M059J (cell line): Measurements from ENCODE around the gene NET1. TPM values are rescaled to one million over a fixed set of nuclear protein-coding genes. Genes with fewer than 3 reads are reported as not detected.
A peak's percentile ranks its signal among the peaks of the same experiment; 100 is the strongest.
"Not testable (repeated sequence)": the region's sequence is repeated elsewhere in the genome, so short reads cannot be mapped to it uniquely, and the experiment has no call there.

Source experiments
- DNase-seq: peaks from one replicate; pipeline ENCODE4 v3.0.0-alpha.2; 2012; ENCODE audit warnings: low read depth
- total RNA-seq: library from RNA; depleted of rRNA; stranded (reverse); fragments of >200 nt; shearing (Covaris generic); gene quantifications from 2 replicates; pipeline ENCODE4 v1.2.3, GENCODE V29; 2014; rRNA removed

The NET1 gene, protein sequence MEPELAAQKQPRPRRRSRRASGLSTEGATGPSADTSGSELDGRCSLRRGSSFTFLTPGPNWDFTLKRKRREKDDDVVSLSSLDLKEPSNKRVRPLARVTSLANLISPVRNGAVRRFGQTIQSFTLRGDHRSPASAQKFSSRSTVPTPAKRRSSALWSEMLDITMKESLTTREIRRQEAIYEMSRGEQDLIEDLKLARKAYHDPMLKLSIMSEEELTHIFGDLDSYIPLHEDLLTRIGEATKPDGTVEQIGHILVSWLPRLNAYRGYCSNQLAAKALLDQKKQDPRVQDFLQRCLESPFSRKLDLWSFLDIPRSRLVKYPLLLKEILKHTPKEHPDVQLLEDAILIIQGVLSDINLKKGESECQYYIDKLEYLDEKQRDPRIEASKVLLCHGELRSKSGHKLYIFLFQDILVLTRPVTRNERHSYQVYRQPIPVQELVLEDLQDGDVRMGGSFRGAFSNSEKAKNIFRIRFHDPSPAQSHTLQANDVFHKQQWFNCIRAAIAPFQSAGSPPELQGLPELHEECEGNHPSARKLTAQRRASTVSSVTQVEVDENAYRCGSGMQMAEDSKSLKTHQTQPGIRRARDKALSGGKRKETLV
- 11.4 and 16.3 TPM in 2 replicates for total RNA-seq

DNA sequence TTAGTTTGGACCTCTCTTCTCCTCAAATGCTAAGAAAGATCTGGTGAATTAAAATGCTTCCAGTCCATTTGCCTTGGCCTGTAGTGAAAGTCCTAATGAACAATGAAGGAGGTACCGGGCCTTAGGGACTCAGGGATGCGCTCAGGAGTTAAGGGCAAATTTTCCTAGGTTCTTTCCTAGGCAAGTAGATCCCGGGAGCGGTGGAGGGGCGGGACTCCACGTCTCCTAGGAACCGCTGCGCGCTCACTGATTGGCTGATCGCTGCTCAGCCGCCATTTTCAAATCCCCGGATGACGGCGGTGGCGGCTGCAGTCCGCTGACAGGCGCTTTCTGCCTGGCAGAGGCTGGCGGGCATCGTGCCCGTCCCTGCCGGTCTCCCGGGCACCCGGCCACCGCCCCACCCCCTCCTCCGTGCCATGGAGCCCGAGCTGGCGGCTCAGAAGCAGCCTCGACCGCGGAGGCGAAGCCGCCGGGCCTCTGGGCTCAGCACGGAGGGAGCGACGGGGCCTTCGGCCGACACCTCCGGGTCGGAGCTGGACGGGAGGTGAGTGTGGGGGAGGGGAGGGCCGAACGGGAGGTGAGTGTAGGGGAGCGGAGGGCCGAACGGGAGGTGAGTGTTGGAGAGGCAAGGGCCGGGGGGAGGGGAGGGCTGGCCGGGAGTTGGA lies at the start of gene NET1:
TSS of gene NET1 (plus strand) at position 281 of the 665 bp plus-strand sequence. CDS start at position 417, 136 bp downstream.
- DNase-seq: peak; percentile 71

DNA sequence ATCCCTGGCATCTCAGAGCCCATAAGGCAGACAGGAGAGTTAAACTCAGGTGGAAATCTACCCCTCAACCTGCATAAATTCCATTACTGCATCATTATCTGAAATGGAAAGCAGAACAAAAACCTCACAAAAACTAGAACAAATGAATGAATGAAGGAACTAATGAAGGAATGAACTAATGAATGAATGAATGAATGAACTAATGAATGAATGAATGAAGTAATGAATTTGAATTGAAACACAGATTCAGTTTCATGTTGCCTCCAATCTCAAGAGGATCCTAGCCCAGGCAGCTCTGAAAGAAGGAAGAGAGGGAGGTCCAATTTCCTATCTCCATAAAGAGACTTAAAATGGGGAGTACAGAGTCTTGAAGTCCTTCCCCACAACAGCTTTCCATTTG lies 49.5 kb upstream of the NET1 start:
- no peak for DNase-seq

DNA sequence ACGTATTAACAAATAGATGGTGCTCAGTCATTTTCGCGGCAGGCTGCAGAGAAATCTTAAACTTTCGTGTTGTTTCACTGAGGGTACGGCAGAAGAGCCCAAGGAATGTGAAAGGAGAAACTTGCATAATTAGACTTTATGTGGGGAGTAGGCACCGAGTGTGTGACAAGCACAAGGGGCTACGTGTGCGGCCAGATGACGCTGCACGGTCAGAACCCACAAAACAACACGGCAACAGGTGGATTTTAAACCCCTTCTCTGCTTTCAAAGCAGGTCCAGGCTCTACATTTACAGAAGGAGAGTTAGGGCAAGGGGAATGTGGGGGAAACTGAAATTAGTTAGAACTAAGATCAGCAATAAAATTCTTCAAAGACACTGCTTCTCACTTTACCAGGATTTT lies 48.0 kb upstream of the NET1 start:
- DNase-seq: no peak

DNA sequence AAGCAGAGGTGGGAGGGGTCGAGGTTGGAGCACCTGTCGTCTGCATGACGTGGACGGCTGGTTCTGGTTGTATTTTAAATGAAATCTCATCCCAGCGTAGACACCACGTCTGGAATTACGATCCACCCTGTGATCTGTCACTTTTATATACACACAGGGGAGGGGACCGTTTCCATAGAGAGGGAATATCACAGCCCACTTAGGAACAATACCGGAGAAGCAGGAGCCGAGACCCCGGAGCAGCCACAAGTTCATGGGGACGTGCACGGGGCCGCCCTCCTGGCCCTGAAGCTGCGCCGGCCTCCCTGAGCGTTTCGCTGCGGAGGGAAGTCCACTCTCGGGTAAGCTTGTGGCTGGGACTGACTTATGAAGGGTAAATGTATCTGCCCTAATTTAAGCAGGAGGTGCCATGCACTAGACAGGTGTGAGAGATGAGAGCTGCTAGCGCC lies 47.4 kb upstream of the NET1 start, which contains the start of gene UCN3:
TSS of gene UCN3 (plus strand) at position 77 of the 449 bp plus-strand sequence. CDS start 8,755 bp downstream, outside the sequence.
- DNase-seq: no peak

DNA sequence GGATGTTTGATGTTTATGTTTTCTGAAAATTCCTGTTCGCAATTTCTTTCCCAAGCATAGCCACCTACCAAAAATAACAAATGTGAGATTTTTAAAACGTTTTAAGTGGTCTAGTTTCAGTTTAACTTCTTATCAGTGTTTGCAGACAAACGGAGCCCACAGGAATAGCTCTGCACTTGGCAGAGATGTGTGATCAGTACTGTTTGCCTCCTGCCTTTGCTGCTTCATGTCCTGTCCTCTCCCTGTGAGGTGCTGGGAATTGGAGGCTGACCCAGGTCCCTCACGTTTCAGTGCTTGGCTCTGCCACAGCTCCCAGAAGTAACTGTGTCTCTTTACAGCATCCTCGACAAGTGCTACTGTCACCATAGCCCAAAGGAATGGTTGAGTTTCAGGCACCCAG lies 46.4 kb upstream of the NET1 start:
- DNase-seq: no peak

DNA sequence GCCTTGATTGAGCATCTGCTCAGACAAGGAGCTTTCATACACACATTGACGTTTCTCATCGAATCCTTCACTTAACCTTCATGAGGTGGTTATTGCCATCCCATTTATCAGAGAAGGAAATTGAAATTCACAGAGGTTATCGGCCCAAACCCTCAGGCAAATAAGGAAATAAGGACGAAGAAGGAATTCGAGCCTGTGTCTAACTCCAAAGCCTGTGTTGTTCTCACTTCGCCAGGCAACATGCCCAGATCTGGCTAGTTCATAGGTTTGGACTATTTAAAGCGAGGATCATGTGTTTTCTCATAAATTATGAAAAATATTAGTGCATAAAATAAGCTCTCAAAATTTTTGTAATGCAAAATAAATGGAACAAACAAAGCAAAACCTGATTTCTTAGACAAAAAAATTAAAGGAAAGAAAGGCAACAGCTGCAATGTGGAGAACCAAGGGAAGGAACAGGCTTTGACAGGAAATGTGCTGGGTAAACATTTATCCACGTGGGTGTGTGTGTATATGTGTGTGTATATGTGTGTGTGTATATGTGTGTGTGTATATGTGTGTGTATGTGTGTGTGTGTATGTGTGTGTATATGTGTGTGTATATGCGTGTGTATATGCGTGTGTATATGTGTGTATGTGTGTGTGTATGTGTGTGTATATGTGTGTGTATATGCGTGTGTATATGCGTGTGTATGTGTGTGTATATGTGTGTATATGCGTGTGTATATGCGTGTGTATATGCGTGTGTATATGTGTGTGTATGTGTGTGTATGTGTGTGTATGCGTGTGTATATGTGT lies 42.8 kb upstream of the NET1 start:
- DNase-seq: no peak

DNA sequence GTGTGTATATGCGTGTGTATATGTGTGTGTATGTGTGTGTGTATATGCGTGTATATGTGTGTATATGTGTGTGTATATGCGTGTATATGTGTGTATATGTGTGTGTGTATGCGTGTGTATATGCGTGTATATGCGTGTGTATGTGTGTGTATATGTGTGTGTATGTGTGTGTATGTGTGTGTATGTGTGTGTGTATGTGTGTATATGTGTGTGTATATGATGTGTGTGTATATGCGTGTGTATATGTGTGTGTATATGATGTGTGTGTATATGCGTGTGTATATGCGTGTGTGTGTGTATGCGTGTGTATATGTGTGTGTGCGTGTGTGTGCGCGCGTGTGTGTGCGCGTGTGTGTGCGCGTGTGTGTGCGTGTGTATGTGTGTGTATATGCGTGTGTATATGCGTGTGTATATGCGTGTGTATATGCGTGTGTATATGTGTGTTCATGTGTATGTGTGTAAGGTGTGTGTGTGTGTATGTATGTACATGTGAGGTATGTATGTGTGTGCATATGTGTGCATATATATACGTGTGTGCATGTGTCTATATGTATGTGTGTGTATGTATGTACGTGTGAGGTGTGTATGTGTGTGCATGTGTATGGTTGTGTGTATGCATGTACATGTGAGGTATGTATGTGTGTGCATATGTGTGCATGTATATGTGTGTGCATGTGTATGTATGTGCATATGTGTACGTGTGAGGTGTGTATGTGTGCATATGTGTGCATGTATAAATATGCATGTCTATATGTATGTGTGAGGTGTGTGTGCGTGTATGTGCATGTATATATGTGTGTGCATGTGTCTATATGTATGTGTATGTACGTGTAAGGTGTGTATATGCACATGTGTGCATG lies 41.6 kb upstream of the NET1 start:
- DNase-seq: no peak

DNA sequence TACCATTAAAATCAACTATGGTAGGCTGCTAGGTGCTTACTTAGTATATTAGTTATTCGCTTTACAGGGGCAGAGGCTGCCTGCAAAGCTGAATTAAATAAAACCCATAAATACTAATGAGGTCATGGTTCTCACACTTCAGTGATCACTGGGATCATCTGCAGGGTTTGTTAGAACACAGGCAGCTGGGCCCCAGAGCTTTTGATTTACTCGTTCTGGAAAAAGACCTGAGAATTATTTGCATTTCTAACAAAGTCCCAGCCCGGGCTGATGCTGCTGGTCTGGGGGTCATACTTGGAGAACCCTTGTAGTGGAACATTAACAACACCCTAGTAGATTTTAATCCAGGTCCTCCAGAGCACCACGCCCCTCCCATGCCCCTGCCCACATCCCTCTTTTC lies 39.0 kb upstream of the NET1 start:
- DNase-seq: no peak

DNA sequence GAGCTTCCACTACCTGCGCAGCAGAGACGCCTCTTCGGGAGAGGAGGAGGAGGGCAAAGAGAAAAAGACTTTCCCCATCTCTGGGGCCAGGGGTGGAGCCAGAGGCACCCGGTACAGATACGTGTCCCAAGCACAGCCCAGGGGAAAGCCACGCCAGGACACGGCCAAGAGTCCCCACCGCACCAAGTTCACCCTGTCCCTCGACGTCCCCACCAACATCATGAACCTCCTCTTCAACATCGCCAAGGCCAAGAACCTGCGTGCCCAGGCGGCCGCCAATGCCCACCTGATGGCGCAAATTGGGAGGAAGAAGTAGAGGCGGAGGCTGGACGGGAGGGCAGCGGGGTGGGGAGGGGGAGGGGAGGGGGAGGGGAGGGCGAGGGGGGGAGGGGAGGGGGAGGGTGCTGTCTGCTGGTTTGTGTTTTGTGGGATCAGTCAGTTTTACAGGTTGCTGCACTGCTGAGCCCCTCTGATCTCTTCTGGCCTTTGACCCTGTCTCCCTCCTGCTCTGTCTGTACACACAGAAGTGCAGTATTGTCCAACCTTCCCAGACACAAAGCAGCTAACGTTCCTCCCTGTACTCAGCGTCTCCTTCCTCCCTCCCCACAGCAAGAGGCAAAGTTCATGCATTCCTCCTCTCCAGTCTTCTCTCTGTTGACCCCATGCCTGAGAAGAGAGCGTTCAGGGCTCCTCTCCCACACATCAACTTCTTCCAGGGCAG lies 38.3 kb upstream of the NET1 start:
- no peak for DNase-seq

DNA sequence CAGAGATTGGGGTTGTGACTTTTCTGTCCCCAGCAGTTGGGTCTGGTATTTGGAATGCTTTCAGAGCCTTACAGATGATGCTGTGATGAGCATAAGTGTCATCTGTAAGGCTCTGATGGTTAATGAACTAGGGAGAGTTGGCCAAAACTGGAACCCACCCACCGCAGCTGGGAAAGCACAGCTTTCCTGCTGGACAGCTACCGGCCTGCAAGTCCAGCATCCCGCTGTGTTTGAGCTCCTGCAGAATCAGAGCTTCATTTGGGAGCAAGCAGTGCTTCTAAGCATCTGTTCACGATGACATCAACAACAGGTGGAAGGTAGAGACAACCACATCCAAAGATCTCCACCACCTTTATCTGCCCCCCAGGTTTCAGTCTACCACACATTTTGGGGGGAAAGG lies 35.9 kb upstream of the NET1 start:
- no peak for DNase-seq

DNA sequence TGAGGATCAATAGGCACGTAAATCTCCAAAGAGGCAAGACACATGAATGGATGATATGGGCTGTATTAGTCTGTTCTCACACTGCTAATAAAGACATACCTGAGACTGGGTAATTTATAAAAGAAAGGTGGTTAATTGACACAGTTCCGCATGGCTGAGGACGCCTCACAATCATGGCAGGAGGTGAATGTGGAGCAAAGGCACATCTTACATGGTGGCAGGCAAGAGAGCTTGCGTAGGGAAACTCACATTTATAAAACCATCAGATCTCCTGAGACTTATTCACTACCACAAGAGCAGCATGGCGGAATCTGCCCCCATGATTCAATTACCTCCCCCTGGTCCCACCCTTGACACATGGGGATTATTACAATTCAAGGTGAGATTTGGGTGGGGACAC lies 33.2 kb upstream of the NET1 start:
- DNase-seq: not testable (repeated sequence)

DNA sequence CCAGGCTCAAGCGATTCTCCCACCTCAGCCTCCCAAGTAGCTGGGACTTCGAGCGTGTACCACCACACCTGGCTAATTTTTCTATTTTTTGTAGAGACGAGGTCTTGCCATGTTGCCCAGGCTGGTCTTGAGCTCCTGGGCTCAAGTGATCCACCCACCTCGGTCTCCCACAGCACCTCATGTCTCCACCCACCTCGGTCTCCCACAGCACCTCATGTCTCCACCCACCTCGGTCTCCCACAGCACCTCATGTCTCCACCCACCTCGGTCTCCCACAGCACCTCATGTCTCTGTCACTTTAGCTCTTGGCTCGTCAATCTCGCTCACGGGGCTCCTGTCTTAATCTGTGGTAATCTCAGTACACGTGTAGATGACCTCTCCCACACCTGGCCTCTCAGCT lies 32.0 kb upstream of the NET1 start:
- DNase-seq: not testable (repeated sequence)

DNA sequence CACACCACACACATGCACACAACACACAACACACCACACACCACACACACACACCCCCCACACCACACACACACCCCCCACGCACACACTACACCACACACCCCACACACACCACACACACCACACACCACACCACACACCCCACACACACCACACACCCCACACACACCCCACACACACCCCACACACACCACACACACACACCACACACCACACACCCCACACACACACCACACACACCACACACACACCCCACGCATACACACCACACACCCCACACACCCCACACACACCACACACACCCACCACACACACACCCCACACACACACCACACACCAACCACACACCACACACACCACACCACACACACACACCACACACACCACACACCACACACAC lies 31.2 kb upstream of the NET1 start:
- no peak for DNase-seq

DNA sequence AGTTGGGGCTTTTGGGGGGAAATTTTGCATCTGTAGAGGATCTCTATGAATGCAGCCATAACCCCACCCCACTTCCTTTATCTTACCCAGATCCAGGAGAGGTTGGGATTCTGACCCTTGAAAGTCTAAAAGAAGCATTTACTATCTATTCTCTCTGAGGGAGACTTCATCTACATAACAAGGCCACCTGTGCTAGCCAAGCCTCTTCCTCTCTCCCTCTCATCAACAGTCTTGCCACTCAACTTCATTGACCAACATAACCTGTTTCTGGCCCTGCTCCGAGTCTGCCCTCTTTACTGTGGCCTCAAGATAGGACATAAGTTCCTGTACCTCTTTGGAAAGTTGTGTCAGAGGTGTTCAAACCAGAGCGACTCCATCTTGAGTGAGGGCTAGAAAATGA lies 27.1 kb upstream of the NET1 start:
- no peak for DNase-seq

DNA sequence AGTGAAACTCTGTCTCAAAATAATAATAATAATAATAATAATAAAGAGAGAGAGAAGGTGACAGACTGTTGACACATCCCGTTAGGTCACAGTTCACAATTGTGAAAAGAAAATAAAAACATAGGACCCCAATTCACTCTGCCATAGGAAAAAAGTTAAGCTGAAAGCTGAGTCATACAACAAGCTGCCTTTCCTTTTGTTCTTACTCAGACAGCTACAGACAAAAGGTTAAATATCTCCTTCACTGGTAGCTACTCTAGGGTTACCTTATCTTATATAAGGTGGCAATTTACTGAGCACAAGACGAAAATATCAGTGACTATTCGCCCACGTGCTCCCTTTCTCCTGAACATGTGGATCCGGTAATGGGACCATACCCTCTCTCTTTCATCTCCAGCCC lies 25.2 kb upstream of the NET1 start:
- DNase-seq: no peak

DNA sequence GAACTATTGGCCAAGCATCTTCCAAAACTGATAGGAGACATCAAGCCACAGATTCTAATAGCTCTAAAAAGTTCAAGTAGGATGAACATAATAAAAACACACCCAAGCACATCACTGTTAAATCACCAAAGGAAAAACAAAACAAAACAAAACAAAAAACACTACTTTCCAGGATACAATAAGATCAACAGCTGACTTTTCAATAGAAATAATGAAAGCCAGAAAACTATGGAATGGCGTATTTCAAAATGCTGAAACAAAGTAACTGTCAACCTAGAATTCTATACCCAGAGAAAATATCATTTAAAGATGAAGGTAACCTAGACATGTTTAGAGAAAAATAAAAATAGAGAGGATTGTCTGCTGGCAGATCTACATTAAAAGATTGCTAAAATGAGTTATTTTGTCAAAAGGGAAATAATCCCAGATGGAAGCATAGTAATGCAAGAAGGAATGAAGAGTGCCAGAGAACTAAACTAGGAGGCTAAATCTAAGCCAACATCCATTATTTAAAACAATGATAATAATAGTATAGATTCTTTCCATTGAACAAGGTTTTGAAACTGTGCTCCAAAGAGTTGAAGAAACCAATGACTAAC lies 21.7 kb upstream of the NET1 start:
- no peak for DNase-seq

DNA sequence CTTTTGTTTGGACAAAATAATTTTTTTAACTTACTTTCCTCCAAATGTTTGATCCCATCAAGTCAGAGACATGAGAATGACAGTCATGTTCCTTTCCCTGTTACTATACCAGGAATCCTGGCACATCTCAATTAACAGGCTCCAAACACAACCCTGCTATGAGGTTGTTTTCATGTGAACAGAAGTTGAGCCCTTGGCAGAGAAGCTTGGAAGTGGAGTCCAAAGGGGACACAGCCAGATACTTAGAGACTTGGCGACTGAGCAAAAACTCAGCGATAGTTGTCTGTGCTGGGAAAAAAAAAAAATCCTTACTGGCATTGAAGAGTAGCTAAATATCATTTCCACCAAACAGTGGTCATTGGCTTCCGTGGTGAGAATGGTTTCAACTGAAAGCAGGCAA lies 20.6 kb upstream of the NET1 start:
- no peak for DNase-seq

DNA sequence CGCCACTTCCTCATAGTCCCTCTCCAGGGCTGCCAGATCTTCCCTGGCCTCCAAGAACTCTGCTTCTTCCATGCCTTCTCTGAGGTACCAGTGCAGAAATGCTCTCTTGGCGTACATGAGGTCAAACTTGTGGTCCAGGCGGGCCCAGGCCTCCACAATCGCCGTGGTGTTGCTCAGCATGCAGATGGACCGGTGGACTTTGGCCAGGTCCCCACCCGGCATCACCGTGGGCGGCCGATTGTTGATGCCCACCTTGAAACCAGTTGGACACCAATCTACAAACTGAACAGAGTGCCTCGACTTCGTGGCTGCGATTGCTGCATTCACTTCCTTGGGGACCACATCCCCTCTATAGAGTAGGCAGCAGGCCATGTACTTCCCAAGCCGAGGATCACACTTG lies 18.8 kb upstream of the NET1 start:
- DNase-seq: no peak

DNA sequence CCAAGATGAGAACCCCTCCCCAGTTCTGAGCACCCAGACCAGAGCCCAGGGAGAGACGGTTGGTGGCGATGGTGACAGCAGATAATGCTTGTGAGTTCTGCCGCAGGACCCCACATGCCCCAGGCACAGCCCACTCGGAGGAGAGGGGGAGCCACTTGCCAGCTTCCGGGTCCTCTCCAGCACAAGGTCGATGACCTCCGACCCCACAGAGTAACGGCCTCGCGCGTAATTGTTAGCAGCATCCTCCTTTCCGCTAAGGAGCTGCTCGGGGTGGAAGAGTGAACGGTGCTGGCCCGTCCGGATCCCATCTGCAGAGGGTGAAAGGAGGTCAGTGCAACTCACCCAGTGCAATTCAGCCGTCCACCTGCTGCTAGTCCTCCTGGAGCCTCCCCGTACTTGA lies 17.2 kb upstream of the NET1 start:
- no peak for DNase-seq
